ENCODE data around the gene VPS52. TPM values are rescaled to one million over a fixed set of nuclear protein-coding genes. Genes with fewer than 3 reads are reported as not detected.

The VPS52 gene
- total and polyA plus RNA-seq, 9 of the 15 experiments (the other 6 are each of a cell fraction or from before 2014, with no cell fraction given), result 24.4 to 103 (median 40.2) TPM

GRCh38 chr6:33279971-33280511, 8.4 kb upstream of the VPS52 start (continued):
- TF ChIP-seq ZNF655 (CRISPR knock-in tag; IDR thresholded peaks at IDR 0.05) (no peak), SMARCA5 (IDR thresholded peaks at IDR 0.05) (peak; percentile 11; the same call in 1 of the 2 replicates), BRCA1 (IDR thresholded peaks at IDR 0.05) (no peak), BRCA1 (CRISPR knock-in tag; IDR thresholded peaks at IDR 0.05) (no peak), SIN3B (IDR thresholded peaks at IDR 0.05; ENCODE audit: low read depth) (no peak), CAMTA2 (CRISPR knock-in tag; conservative IDR thresholded peaks at IDR 0.05) (no peak), GMEB1 (CRISPR knock-in tag; IDR thresholded peaks at IDR 0.05) (no peak), TRIM25 (IDR thresholded peaks at IDR 0.05; ENCODE audit: borderline replicate concordance) (no peak), BRD9 (IDR thresholded peaks at IDR 0.05; ENCODE audit: low read depth, partially characterized antibody) (no peak), SAFB (IDR thresholded peaks at IDR 0.05; ENCODE audit: borderline replicate concordance, low read depth, low read length) (no peak), SLC30A9 (CRISPR knock-in tag; IDR thresholded peaks at IDR 0.05) (no peak), ZNF347 (CRISPR knock-in tag; IDR thresholded peaks at IDR 0.05; ENCODE audit: low read depth) (no peak), ZNF589 (CRISPR knock-in tag; IDR thresholded peaks at IDR 0.05; ENCODE audit: low read depth) (no peak), CBFB (CRISPR knock-in tag; IDR thresholded peaks at IDR 0.05) (no peak), PYGO2 (tag; IDR thresholded peaks at IDR 0.05) (no peak), HCFC1 (IDR thresholded peaks at IDR 0.05; ENCODE audit: low read depth, low read length) (peak; percentile 57), ZNF449 (CRISPR knock-in tag; IDR thresholded peaks at IDR 0.05) (no peak), CEBPB (tag; IDR thresholded peaks at IDR 0.05) (no peak), ZNF57 (CRISPR knock-in tag; IDR thresholded peaks at IDR 0.05) (no peak), TEAD4 (IDR thresholded peaks at IDR 0.05; ENCODE audit: low read length) (peak; percentile 70), TEAD4 (CRISPR knock-in tag; IDR thresholded peaks at IDR 0.05; ENCODE audit: borderline replicate concordance) (no peak)
- TF ChIP-seq, protein P1, sequence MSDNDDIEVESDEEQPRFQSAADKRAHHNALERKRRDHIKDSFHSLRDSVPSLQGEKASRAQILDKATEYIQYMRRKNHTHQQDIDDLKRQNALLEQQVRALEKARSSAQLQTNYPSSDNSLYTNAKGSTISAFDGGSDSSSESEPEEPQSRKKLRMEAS (CRISPR knock-in tag; IDR thresholded peaks at IDR 0.05), result peak; percentile 25; the same call in 1 of the 2 replicates
